HG02571 (cell line): ENCODE measurements around the gene RPAP2.

Experiments
- ATAC-seq: cut with Tn5 transposase; IDR thresholded peaks from one replicate; pipeline ENCODE4 v1.9.1; 2021; ENCODE audit warnings: mild to moderate bottlenecking, moderate library complexity; ENCODE audit not compliant: unreplicated experiment

RPAP2 gene

DNA sequence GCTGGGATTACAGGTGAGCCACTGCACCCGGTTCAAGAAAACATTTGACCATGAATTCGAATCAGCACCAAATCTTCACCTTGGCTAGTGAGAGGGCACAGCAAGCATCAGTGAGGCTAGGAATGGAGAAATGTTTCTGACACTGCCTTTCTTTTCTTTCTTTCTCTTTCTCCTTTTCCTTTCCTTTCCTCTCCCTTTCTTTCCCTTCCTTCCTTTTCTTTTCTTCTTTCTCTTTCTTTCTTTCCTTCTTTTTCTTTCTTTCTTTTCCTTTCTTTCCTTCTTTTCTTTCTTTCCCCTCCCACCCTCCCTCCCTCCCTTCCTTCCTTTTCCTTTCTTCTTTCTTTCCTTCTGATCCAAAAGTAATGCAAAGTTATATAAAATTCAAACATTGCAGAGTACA, 147.0 kb downstream of the RPAP2 start:
- ATAC-seq = no peak

GRCh38 chr1:92446546-92446945, 147.7 kb downstream of the RPAP2 start:
- ATAC-seq = no peak

DNA sequence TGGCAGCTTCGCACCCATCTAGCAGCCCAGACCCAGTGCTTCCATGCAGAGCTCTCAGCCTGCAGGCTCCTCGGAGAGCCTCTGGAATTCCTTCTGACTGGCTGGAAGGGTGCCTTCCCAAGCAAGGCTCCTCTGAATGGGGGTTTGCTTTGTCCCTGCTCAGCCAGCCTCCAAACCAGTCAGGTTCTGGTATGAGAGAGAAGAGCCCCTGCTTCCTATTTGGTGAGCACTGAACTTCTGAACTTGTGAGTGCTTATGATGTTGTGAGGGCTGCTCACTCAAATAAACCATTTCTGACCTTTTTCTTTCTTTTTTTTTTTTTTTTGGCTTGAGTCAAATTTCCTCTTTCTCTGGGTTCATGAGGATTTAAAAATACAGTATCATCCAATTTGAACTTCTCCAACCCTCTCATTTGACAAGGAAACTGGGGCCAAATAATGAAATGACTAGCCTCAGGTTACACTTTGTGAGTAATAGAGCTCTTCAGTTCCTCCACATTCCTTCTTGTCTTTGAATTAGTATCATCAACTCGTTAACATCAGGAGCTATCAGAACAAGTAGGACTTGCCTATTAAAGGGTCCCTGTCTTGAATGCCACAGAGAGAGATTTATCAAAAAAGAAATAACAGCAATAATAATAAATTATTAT, 148.3 kb downstream of the RPAP2 start:
- no peak for ATAC-seq

- no peak for ATAC-seq
Observed at GRCh38 chr1:92447976-92448375, 149.1 kb downstream of the RPAP2 start.
